GM11168 (cell line): ENCODE data around the gene MRAP2.

Experiments used
- in situ Hi-C: fragments of 300-500 bp; cut with MboI; formaldehyde crosslinking; loops from one replicate; pipeline ENCODE4 v1.12.0; 2022; ENCODE audit warnings: low sequenced_read_pairs; ENCODE audit not compliant: unreplicated experiment

Gene MRAP2

GRCh38 chr6:84033523-84034451 is at the start of gene MRAP2:
Gene MRAP2, plus strand, starts transcription at chr6:84033772. Its CDS starts 21,547 bp downstream, at chr6:84055319.
- in situ Hi-C loops = no loop called here

GRCh38 chr6:83984411-83984810 is 49.2 kb upstream of the MRAP2 start:
- in situ Hi-C loops = no loop called here

DNA sequence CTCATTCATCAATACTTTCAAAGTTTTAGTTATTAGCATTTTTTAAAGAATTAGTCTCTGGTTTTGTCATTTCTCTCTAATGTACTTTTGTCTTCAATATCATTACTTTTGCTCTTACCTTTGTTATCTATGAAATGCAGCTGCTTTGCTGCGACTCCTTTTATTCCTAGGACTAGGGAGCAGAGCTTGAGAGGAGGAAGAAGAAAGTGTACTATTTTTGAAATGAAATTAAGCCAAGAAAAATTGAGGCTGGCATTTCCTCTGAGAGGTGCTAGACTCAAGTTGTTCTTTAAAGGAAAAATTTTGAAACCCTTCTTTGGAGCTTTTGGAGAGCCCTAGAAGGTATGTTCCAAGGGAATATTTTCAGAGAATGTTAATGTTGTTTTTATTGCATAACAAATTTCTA is 48.3 kb upstream of the MRAP2 start:
- in situ Hi-C loops = no loop called here

DNA sequence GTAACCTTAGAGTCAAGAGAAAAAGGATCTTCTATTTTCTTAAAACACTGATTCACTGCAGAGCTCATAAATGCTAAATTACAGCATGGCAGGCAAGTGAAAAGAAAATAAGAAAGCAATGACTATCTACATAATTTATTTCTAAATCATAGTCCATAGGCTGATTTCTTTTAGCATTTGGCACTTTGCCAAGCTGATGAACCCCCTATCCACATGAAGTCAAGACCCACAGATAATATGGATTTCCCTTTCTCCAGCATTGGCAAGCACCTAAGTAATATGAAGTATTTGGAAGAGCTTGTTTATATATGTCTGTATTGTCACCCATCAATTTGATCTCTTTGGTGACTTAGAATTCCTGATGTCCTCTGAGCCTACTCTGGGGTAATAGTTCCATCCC is 47.9 kb upstream of the MRAP2 start:
- in situ Hi-C loops = no loop called here

DNA sequence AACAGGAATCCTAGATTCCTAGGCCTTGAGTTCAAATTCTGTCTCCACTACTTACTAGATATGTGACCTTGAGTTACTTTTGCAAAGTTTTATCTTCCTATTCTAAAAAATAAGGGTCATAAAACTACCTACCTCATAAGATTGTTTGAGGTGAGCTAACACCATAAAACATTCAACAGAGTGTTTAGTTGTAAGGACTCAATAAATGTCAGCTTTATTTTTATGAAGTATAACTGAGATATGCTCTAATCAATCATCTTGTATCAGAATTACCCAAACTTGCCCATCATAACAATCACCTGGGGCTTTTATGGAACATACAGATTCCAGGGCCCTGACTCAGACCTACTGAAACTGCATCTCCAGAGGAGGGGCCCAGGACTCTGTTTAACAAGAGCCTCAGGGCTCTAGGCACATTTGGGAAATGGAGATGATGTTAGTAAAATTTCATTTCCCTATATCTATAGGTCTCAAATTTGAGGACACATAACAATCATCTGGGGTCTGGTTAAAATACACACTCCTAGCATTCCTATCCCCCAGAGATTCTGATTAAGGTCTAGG is 35.5 kb upstream of the MRAP2 start:
- in situ Hi-C loops = no loop called here

DNA sequence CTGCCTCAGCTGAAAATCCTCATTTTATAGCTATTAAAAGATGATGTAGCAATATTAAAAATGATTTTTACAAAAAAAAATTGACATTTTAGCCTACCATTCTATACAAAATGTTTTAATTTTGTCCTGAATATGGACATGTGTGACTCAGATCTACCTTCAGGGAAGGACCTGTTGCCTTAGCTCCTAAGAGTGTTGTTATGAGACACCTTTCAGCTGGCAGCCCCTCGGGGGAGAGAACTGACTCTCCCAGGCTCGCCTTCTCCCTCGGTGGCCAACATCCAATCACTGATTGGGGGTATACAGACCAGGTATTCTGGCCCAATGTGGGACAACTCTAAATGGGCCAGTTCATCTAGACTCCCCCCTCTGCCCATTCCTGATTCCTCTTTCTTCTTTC is 32.5 kb upstream of the MRAP2 start:
- in situ Hi-C loops = no loop called here

DNA sequence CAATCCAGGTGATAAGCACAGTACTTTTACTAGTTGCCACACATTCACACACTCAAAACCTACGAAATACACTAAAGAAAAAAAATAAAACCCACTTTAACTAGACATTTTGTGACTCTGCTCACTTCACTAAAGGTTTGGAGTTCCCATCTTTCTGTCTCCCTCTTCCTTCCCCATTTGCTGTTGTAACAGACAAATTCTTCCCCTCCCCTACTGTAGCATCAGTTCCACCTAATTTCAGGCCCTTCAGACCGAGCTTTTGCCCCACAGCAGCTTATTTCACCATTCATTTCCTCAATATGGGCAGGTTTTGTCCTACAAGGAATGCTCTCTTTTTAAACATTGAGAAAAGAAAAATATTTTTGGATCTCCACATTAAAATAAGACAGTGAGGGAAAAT is 31.3 kb upstream of the MRAP2 start:
- in situ Hi-C loops = no loop called here

GRCh38 chr6:84003131-84003530 is 30.4 kb upstream of the MRAP2 start:
- in situ Hi-C loops = no loop called here

DNA sequence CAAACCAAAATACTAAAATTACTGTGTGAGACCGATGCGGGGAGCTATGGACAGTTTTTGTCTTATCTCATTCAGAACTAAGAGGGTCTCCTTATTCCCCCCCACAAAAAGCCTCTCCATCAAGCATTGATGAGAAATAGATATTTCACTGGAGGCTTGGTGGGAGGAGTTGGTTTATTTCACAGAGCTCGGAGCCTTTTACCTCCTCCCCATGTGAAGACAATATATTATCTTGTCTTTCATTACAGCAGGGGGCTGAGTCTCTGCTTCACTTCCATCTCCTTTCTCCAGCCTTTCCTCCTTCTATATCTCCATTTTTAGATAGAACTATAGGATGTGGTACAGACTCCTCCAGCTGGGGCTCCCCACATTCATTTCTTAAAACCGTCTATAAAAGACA is 29.9 kb upstream of the MRAP2 start:
- in situ Hi-C loops = no loop called here

DNA sequence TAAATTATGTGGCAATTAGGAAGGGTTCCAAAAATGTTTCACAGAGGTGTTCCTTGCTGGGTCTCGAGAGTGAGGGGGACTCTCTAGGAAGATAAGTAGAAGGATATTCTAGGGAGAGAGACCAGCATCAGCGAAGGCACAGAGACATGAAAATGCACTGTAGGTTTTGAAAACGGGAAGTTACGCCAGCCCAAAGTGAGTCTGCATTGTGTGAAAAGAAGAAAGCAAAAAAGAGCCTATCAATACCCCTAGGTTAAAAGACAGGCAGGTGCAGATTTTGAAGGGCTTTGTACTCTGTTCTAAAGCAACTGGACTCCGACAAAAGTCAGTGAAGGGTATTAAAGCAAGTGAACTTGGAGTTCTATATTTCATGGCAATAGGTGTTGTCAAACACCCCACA is 25.7 kb upstream of the MRAP2 start:
- in situ Hi-C loops = no loop called here

DNA sequence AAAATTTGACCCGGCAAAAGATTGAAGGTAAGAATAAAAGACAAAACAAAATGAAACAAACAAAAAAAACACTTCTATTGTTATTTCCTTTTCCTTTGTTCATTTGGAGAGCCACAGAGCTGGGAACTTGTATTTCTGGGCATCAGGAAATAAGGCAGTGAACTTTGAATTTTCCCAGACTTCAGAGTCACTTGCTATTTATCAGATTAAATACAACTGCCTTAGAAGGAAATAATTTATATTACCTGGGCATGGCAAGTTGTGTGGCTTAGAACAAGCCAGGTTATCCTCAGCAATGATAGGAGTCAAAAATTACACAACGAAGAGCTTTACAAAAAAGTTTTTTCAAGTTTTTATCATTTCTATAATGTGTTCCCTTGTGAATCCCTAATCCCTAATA is 20.2 kb upstream of the MRAP2 start:
- in situ Hi-C loops = no loop called here

GRCh38 chr6:84013931-84014330 is 19.6 kb upstream of the MRAP2 start:
- in situ Hi-C loops = no loop called here

DNA sequence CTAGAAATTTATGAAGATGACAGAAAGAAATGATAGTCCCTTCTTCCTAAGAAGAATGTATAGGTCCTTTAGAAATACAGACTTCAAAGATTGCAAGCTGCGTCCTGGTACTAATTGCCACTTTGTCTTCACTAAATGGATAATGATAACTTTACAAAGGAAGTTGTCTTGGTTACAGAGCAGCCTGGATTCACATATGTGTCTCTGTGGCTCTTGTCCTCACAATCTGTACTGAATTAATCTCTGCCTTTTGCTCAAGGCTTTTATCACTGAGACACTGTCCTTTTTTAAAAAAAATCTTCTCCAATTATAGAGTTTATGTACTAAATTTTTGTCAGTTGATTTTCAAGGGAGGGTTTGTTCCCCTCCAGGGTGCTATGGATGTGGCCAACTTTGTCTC is 17.5 kb upstream of the MRAP2 start:
- in situ Hi-C loops = no loop called here

- in situ Hi-C loops = no loop called here
These were observed 15.7 kb upstream of the MRAP2 start for GRCh38 chr6:84017709-84018452.

DNA sequence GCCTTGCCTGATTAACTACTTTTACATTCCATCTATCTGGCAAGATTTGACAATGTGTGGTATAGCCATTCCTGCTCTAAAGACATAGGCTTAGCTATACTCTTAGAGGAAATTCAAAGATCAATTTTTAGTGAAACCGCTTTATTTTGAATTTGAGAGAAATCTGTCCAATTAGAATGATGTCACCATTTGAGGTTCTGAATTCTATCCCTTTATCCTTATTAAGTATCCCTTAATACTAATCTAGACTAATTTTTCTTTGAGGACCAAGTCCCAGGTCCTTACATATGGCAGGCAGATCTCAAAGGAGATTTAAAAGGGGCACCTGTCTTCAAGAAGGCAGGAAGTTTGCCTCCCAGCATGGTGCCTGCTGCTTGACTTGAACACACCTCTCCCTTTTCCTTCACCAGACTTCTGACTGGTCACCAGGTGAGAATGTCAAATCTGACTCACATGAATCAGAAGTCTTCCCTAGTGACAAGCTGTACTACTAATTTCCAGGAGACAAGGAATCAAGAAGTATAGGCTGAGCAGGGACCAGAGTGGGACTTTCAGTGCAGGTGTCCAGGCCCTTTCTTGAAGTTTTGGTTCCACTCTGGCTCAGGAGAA is 15.0 kb upstream of the MRAP2 start:
- in situ Hi-C loops = no loop called here

DNA sequence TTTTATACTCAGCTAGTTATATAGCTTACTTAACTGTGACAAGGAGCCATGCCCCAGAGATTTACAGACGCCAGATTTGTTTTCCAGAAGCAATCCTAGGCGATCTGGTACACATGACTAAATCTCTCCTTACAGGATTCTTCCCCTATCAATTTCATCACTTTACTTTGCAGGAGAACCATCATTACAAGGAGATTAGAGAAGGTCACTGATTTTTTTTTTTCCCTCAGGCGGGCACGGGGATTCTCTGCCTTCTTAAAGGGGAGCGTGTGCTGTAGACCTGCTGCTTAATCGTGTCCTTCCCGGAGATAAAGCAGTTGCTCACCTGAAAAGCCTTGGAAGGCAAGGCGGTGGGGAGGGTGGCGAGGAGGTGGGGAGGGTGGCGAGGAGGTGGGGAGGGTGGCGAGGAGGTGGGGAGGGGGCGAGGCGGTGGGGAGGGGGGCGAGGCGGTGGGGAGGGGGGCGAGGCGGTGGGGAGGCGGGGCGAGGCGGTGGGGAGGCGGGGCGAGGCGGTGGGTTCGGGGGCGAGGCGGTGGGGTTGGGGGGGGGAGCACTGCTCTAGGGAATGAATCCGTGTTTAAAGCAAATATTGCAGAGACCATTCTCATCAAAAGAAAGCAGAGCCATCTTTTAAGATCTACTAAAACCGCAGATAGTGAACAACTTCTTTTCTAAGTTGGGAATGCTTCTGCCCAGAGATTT is 14.3 kb upstream of the MRAP2 start:
- in situ Hi-C loops = no loop called here

GRCh38 chr6:84019842-84020211 is 13.7 kb upstream of the MRAP2 start:
- in situ Hi-C loops = no loop called here

- in situ Hi-C loops = no loop called here
These were observed 11.9 kb upstream of the MRAP2 start for GRCh38 chr6:84021625-84022024.

DNA sequence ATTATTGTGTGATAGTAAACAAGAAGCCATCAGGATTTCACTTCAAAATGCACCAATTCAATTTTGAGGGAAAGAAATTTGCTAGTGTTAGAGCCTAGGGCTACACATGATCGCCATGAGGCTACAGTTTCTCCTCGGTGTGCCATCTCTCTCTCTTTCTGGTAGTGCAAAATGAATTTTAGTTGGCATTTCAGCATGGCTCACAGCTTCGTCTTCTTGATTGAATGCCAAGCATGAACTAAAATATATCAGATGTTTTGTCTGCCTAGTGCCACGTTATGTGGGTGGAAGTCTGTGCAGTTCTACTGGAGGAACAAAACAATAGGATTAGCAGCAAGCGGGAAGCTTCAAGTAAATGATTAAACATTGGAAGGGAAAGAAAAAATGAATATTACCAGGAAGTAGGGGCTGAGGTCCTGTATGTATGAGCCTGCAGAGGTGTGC is 6.8 kb upstream of the MRAP2 start:
- in situ Hi-C loops = no loop called here
